Measurements from ENCODE around the gene OLFML3. TPM values are rescaled to one million over a fixed set of nuclear protein-coding genes. Genes with fewer than 3 reads are reported as not detected.
A peak's percentile ranks its signal among the peaks of the same experiment; 100 is the strongest.

Gene OLFML3
- polyA plus RNA-seq, 1 donor: 149 TPM

- DNase-seq: no peak
Measured at GRCh38 chr1:113950908-113951307, 28.4 kb upstream of the OLFML3 start.

- DNase-seq: no peak
Measured at GRCh38 chr1:113951719-113952118, 27.6 kb upstream of the OLFML3 start.

- DNase-seq: no peak
Measured at GRCh38 chr1:113957984-113958383, 21.3 kb upstream of the OLFML3 start.

- no peak for DNase-seq
Measured at GRCh38 chr1:113958691-113959090, 20.6 kb upstream of the OLFML3 start.

GRCh38 chr1:113963281-113963906, 15.9 kb upstream of the OLFML3 start:
- no peak for DNase-seq

GRCh38 chr1:113965703-113966412, 13.4 kb upstream of the OLFML3 start:
- no peak for DNase-seq

- no peak for DNase-seq
Measured at GRCh38 chr1:113972954-113973353, 6.3 kb upstream of the OLFML3 start.

- DNase-seq: no peak
Measured at GRCh38 chr1:113975211-113975895, 3.9 kb upstream of the OLFML3 start.

GRCh38 chr1:113976609-113977278, 2.5 kb upstream of the OLFML3 start:
- DNase-seq: no peak

GRCh38 chr1:113977906-113978305, 1.4 kb upstream of the OLFML3 start:
- no peak for DNase-seq

- peak; percentile 73 for DNase-seq
Measured at GRCh38 chr1:113980110-113980509, 836 bp downstream of the OLFML3 start.

GRCh38 chr1:113981962-113982931, 3.0 kb downstream of the OLFML3 start:
- DNase-seq: peak; percentile 85

GRCh38 chr1:113982949-113983348, 3.7 kb downstream of the OLFML3 start:
- DNase-seq: no peak

GRCh38 chr1:113983391-113983790, 4.1 kb downstream of the OLFML3 start:
- no peak for DNase-seq

- DNase-seq: no peak
Measured at GRCh38 chr1:113983826-113984225, 4.6 kb downstream of the OLFML3 start.

GRCh38 chr1:113984710-113985109, 5.4 kb downstream of the OLFML3 start:
- DNase-seq: no peak

- DNase-seq: no peak
Measured at GRCh38 chr1:113986802-113987201, 7.5 kb downstream of the OLFML3 start.

GRCh38 chr1:113987259-113987658, 8.0 kb downstream of the OLFML3 start:
- no peak for DNase-seq

GRCh38 chr1:113990530-113990929, 11.3 kb downstream of the OLFML3 start:
- no peak for DNase-seq

- no peak for DNase-seq
Measured at GRCh38 chr1:113990961-113991360, 11.7 kb downstream of the OLFML3 start.

- DNase-seq: no peak
Measured at GRCh38 chr1:113991467-113991997, 12.3 kb downstream of the OLFML3 start.

- no peak for DNase-seq
Measured at GRCh38 chr1:113993072-113993471, 13.8 kb downstream of the OLFML3 start.

Measured in hindlimb muscle (tissue), 1 donor.